H1 (cell line): ENCODE results near the gene AGAP1. TPM values are rescaled to one million over a fixed set of nuclear protein-coding genes. Genes with fewer than 3 reads are reported as not detected.

Source experiments
- CTCF ChIA-PET: fragments of 300-600 bp; sonication (Branson Sonifier 250); formaldehyde crosslinking; loops from one replicate; lab custom pipeline; 2021; ENCODE audit not compliant: partially characterized antibody; lab: Charles Lee
- POLR2A ChIA-PET: fragments of 300-600 bp; sonication (Branson Sonifier 250); formaldehyde crosslinking; loops from one replicate; lab custom pipeline; 2021; ENCODE audit warnings: inconsistent platforms; ENCODE audit not compliant: partially characterized antibody; lab: Charles Lee
- DNase-seq, 2 experiments: peaks; one replicate each; pipeline versions ENCODE4 v3.0.0 to v3.0.0-alpha.2; 2010 to 2022; ENCODE audit warnings: low spot score in 2 of 2, low read depth in 1 of 2, mixed read lengths in 1 of 2
- FAIRE-seq: peaks from 2 replicates; lab custom pipeline; 2011; peaks lifted over from hg19 to GRCh38; lab: Jason Lieb, UNC
- H2AFZ ChIP-seq: 2 replicates; pipeline ENCODE4 v1.8.1; 2012; ENCODE audit warnings: low read length, inconsistent platforms
- H2AK5ac ChIP-seq: 2 replicates; pipeline ENCODE4 v1.6.1; 2013; ENCODE audit warnings: low read depth, low read length
- H2BK120ac ChIP-seq: replicated peaks from 2 replicates; pipeline ENCODE3; 2013; ENCODE audit warnings: low read depth, low read length, inconsistent platforms
- H2BK12ac ChIP-seq: 2 replicates; pipeline ENCODE4 v1.6.1; 2013; ENCODE audit warnings: low read depth, low read length
- H2BK15ac ChIP-seq: 2 replicates; pipeline ENCODE4 v1.6.1; 2013; ENCODE audit warnings: low read length
- H2BK20ac ChIP-seq: 2 replicates; pipeline ENCODE4 v1.6.1; 2013; ENCODE audit warnings: low read length
- H2BK5ac ChIP-seq: 2 replicates; pipeline ENCODE4 v1.6.1; 2013; ENCODE audit warnings: low read depth, low read length
- H3K14ac ChIP-seq: 2 replicates; pipeline ENCODE4 v1.6.1; 2013; ENCODE audit warnings: inconsistent platforms; ENCODE audit not compliant: insufficient read length
- H3K18ac ChIP-seq: 2 replicates; pipeline ENCODE4 v1.6.1; 2013; ENCODE audit warnings: low read length; ENCODE audit errors: extremely low read depth
- H3K23ac ChIP-seq: 2 replicates; pipeline ENCODE4 v1.6.1; 2013; ENCODE audit warnings: inconsistent platforms; ENCODE audit not compliant: insufficient read length
- H3K23me2 ChIP-seq: 2 replicates; pipeline ENCODE4 v1.6.1; 2013; ENCODE audit warnings: low read depth, low read length
- H3K27ac ChIP-seq: 2 replicates; pipeline ENCODE4 v1.6.1; 2011; ENCODE audit warnings: low read depth, low read length, inconsistent platforms
- H3K27me3 ChIP-seq, 4 experiments: replicated peaks in 1 of 4; 1 replicate in 1 of 4; 2 replicates in 3 of 4; pipeline versions ENCODE4 v1.6.1 to v1.8.1; 2011 to 2013; ENCODE audit warnings: low read length in 3 of 4, mild to moderate bottlenecking in 3 of 4, inconsistent platforms in 2 of 4, mixed read lengths in 2 of 4, moderate library complexity in 1 of 4; ENCODE audit not compliant: control insufficient read depth in 3 of 4, insufficient read depth in 3 of 4; ENCODE audit errors: extremely low read depth in 1 of 4
- H3K36me3 ChIP-seq, 4 experiments: 2 replicates each; pipeline versions ENCODE4 v1.6.1 to v1.8.1; 2011 to 2013; ENCODE audit warnings: mild to moderate bottlenecking in 4 of 4, low read length in 3 of 4, moderate library complexity in 2 of 4, control low read depth in 1 of 4, inconsistent platforms in 1 of 4; ENCODE audit not compliant: insufficient read depth in 4 of 4, control insufficient read depth in 2 of 4
- H3K4ac ChIP-seq: replicated peaks from 2 replicates; pipeline ENCODE3; 2013; ENCODE audit warnings: low read length, low read depth, mixed read lengths, inconsistent platforms; ENCODE audit not compliant: insufficient read length
- H3K4me1 ChIP-seq, 4 experiments: replicated peaks in 1 of 4; 1 replicate in 1 of 4; 2 replicates in 3 of 4; pipeline versions ENCODE4 v1.6.1 to v1.8.1; 2011 to 2013; ENCODE audit warnings: low read length in 3 of 4, inconsistent platforms in 2 of 4, mixed read lengths in 1 of 4; ENCODE audit not compliant: insufficient read depth in 4 of 4, control insufficient read depth in 3 of 4
- H3K4me2 ChIP-seq, 2 experiments: 2 replicates each; pipeline versions ENCODE4 v1.6.1 to v1.8.1; 2011 to 2013; ENCODE audit warnings: low read depth in 2 of 2, low read length in 2 of 2, control low read depth in 1 of 2, inconsistent platforms in 1 of 2, mild to moderate bottlenecking in 1 of 2; ENCODE audit not compliant: insufficient read depth in 1 of 2
- H3K4me3 ChIP-seq, 4 experiments: fragments of 200-600, 300-600 bp in 1 of 4; sonication (generic), shearing (Covaris generic), sonication (Bioruptor Twin) in 1 of 4; 2 replicates each; pipeline versions ENCODE4 v1.5.1 to v1.8.1; 2011 to 2016; ENCODE audit warnings: low read length in 4 of 4, low read depth in 3 of 4, control low read depth in 2 of 4, inconsistent platforms in 2 of 4, mild to moderate bottlenecking in 2 of 4, mixed read lengths in 1 of 4, moderate library complexity in 1 of 4; ENCODE audit not compliant: insufficient read depth in 2 of 4; ENCODE audit errors: extremely low read depth in 1 of 4
- H3K56ac ChIP-seq: replicated peaks from 2 replicates; pipeline ENCODE3; 2013; ENCODE audit warnings: low read depth, mild to moderate bottlenecking, mixed read lengths, low read length, inconsistent platforms; ENCODE audit not compliant: insufficient read length
- H3K79me1 ChIP-seq: 2 replicates; pipeline ENCODE4 v1.6.1; 2013; ENCODE audit warnings: low read depth, low read length, control low read depth
- H3K79me2 ChIP-seq, 2 experiments: 2 replicates each; pipeline versions ENCODE4 v1.6.1 to v1.8.1; 2012 to 2013; ENCODE audit warnings: low read length in 2 of 2, mild to moderate bottlenecking in 2 of 2, inconsistent platforms in 1 of 2; ENCODE audit not compliant: insufficient read depth in 2 of 2, control insufficient read depth in 1 of 2
- H3K9ac ChIP-seq, 4 experiments: replicated peaks in 1 of 4; 1 replicate in 1 of 4; 2 replicates in 3 of 4; pipeline versions ENCODE4 v1.6.1 to v1.8.1; 2011 to 2013; ENCODE audit warnings: low read depth in 3 of 4, low read length in 3 of 4, control low read depth in 2 of 4, mild to moderate bottlenecking in 2 of 4, moderate library complexity in 2 of 4, inconsistent platforms in 1 of 4; ENCODE audit errors: extremely low read depth in 1 of 4
- H3K9me3 ChIP-seq, 2 experiments: 2 replicates each; pipeline versions ENCODE4 v1.6.1 to v1.8.1; 2012 to 2013; ENCODE audit warnings: mild to moderate bottlenecking in 2 of 2, moderate library complexity in 2 of 2, control low read depth in 1 of 2, inconsistent platforms in 1 of 2, low read depth in 1 of 2, low read length in 1 of 2, mixed read lengths in 1 of 2; ENCODE audit not compliant: insufficient read depth in 2 of 2
- H4K20me1 ChIP-seq, 2 experiments: replicated peaks in 1 of 2; 2 replicates each; pipeline versions ENCODE3 to v1.8.1; 2011 to 2013; ENCODE audit warnings: inconsistent platforms in 2 of 2, low read length in 2 of 2, mild to moderate bottlenecking in 1 of 2; ENCODE audit not compliant: insufficient read depth in 2 of 2, control insufficient read depth in 1 of 2
- H4K5ac ChIP-seq: 2 replicates; pipeline ENCODE4 v1.6.1; 2013; ENCODE audit warnings: low read length, low read depth, mixed read lengths, inconsistent platforms; ENCODE audit not compliant: insufficient read length
- H4K8ac ChIP-seq: 2 replicates; pipeline ENCODE4 v1.8.0; 2013; ENCODE audit warnings: mild to moderate bottlenecking, moderate library complexity, low read length, inconsistent platforms; ENCODE audit not compliant: insufficient read depth; ENCODE audit errors: extremely low read depth
- H4K91ac ChIP-seq: replicated peaks from 2 replicates; pipeline ENCODE3; 2013; ENCODE audit warnings: low read length, mixed read lengths, inconsistent platforms; ENCODE audit not compliant: insufficient read length
- KDM1A ChIP-seq: fragments of 200-600, 300-600 bp; sonication (generic); IDR thresholded peaks from 2 replicates; pipeline ENCODE4 v1.7.1; 2016; ENCODE audit warnings: mild to moderate bottlenecking, low read length, borderline replicate concordance
- POLR2A ChIP-seq, 2 experiments: IDR thresholded peaks; 1 replicate in 1 of 2; 2 replicates in 1 of 2; pipeline ENCODE4 v1.6.1; 2011; ENCODE audit warnings: low read depth in 2 of 2, low read length in 2 of 2, mild to moderate bottlenecking in 2 of 2; ENCODE audit errors: control extremely low read depth in 1 of 2
- RXRA ChIP-seq: IDR thresholded peaks from 2 replicates; pipeline ENCODE4 v1.6.1; 2011; ENCODE audit warnings: low read depth, mild to moderate bottlenecking, low read length, moderate library complexity; ENCODE audit not compliant: insufficient read depth
- SIN3A ChIP-seq, 2 experiments: IDR thresholded peaks in 1 of 2; conservative IDR thresholded peaks in 1 of 2; 2 replicates each; pipeline ENCODE4 v1.6.1; 2011 to 2012; ENCODE audit warnings: low read length in 2 of 2, improper control_type of control experiment in 1 of 2, low read depth in 1 of 2, mild to moderate bottlenecking in 1 of 2
- WGBS, 2 experiments: shearing (Covaris generic) in 1 of 2; methylation state at CpG; one replicate each; pipeline versions ENCODE4 v1.1.6 to v1.1.7; 2013 to 2015; ENCODE audit warnings: low lambda C conversion rate in 2 of 2, mixed read lengths in 2 of 2, inconsistent platforms in 1 of 2, low coverage in 1 of 2, missing lambda C conversion rate in 1 of 2; ENCODE audit not compliant: insufficient replicate concordance in 2 of 2, insufficient coverage in 1 of 2, insufficient read length in 1 of 2; ENCODE audit errors: extremely low coverage in 1 of 2, missing lambda C conversion rate in 1 of 2; 5-methylcytosine and 5-hydroxymethylcytosine counted together
- polyA plus RNA-seq, 7 experiments: library from polyadenylated mRNA; depleted of rRNA in 3 of 7; stranded (reverse) in 5 of 7; unstranded in 2 of 7; fragments of >200 nt in 5 of 7; fragments of 200-250 nt in 2 of 7; gene quantifications; 1 replicate in 5 of 7; 2 replicates in 1 of 7; 4 replicates in 1 of 7; pipeline versions ENCODE4 v1.2.1 to v1.2.3, GENCODE V29; 2011 to 2013; ENCODE audit warnings: missing spikeins in 2 of 7, mixed read lengths in 2 of 7
- total RNA-seq: library from RNA; stranded (reverse); fragmentation: NEBNext Ultra II Directional; extraction: Animal tissue kit (Norgen Biotek cat#: 25700); gene quantifications from 2 replicates; pipeline ENCODE4 v1.2.1, GENCODE V29; 2021
- TF ChIP-seq, protein P1 (sequence below): IDR thresholded peaks from 2 replicates; pipeline ENCODE4 v1.6.1; 2011; ENCODE audit warnings: low read length, improper control_type of control experiment

AGAP1 gene
- total and polyA plus RNA-seq, 2 of the 8 experiments (the other 6 are each of a cell fraction or from before 2014, with no cell fraction given) = 18.1 to 39.4 TPM

DNA sequence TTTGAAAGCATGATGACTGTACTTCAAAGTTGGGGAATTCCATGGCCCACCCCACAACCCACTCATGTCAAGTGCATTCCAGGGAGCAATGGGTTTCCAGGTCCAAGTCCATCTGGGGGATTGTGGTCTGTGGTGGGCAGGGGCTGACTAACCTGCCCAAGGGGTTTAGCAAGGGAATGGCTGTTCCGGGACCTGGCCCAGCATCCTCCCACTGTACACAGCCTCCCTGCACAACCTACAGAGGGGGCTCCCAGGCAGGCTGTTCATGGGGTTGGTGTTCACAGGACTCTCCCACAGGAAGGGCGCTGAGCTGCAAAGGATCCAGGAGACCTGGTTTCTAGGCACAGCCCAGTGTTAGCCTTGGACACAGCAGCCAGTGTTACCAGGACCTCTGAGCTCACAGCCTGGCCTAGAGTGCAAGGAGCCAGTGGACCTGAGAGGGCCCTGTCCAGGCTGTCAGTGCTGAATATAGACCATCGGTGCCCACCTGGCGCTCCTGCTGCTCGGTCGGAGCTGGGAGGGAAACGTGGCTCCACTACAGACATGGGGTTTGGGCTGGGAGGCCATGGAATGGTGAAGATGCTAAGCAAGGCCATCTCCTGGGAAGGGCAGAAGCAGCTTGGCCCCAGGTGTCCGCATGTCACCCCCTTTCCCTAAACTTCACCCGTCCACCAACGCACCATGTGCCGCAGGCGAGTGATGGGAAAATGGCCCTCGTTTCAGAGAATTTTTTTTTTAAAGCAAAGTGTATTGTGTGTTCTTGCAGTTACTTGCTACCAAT, 357.1 kb downstream of the AGAP1 start:
- DNase-seq (no peak), FAIRE-seq (no peak)
- H3K56ac ChIP-seq = no peak overlapping the region
- no peak overlapping the region for H4K91ac ChIP-seq
- 94% methylated on average over 13 of the region's 13 CpGs; no CpG with 5 or more reads in 1 of the 2 experiments for WGBS, 2 experiments
- H3K4ac ChIP-seq = no peak overlapping the region
- no peak overlapping the region for H3K27ac ChIP-seq
- H3K23ac ChIP-seq = no peak overlapping the region
- 0 out of 2 replicates have a peak, but pooled peaks cover 2% of the 10 kb centered on the region for H3K79me1 ChIP-seq
- ChIA-PET POLR2A (no interaction called here), CTCF (interaction anchor here (0.6 to 3.2 kb wide), 4 partner anchors 8 to 71 kb away, joined by 3 to 9 read pairs (median 3); no protein-coding TSS in a partner anchor)
- H4K8ac ChIP-seq = no peak overlapping the region; the same call in 1 of the 2 replicates
- H3K79me2 ChIP-seq = no peaks in the 10 kb centered on the region
- peaks cover 0 to 8% (median 4%) of the 10 kb centered on the region in 4 experiments for H3K4me1 ChIP-seq
- no peak overlapping the region for H2BK15ac ChIP-seq
- no peak overlapping the region for H3K14ac ChIP-seq
- TF ChIP-seq SIN3A (conservative IDR thresholded peaks at IDR 0.05 in 1 of 2, IDR thresholded peaks at IDR 0.05 in 1 of 2; ENCODE audit: low read depth in 1 of 2, low read length in 2 of 2) (0 out of 4 replicates have a peak, but pooled peaks of 1 of the 2 experiments have one; percentile 30), POLR2A (IDR thresholded peaks at IDR 0.05; ENCODE audit: control extremely low read depth in 1 of 2, low read depth in 2 of 2, low read length in 2 of 2) (no peak), KDM1A (no peak), RXRA (no peak)
- TF ChIP-seq, protein P1, sequence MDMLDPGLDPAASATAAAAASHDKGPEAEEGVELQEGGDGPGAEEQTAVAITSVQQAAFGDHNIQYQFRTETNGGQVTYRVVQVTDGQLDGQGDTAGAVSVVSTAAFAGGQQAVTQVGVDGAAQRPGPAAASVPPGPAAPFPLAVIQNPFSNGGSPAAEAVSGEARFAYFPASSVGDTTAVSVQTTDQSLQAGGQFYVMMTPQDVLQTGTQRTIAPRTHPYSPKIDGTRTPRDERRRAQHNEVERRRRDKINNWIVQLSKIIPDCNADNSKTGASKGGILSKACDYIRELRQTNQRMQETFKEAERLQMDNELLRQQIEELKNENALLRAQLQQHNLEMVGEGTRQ = no peak
- peaks cover 0 to 2% of the 10 kb centered on the region in 2 experiments for H4K20me1 ChIP-seq
- H3K9ac ChIP-seq = no peak overlapping the region
- H3K23me2 ChIP-seq = no peaks in the 10 kb centered on the region
- no peak overlapping the region for H2BK120ac ChIP-seq
- H2AFZ ChIP-seq = no peak overlapping the region
- no peak overlapping the region for H3K4me2 ChIP-seq
- no peak overlapping the region for H2AK5ac ChIP-seq
- no peak overlapping the region for H2BK20ac ChIP-seq
- no peaks in the 10 kb centered on the region for H3K9me3 ChIP-seq
- no peak overlapping the region for H3K18ac ChIP-seq
- no peak overlapping the region for H3K4me3 ChIP-seq
- H4K5ac ChIP-seq = no peak overlapping the region
- no peak overlapping the region for H2BK12ac ChIP-seq
- H3K27me3 ChIP-seq = no peaks in the 10 kb centered on the region
- H2BK5ac ChIP-seq = no peak overlapping the region
- H3K36me3 ChIP-seq = no peaks in the 10 kb centered on the region
